ENCODE measurements around the gene GNGT2.

GRCh38 chr17:49252148-49252695 is 41.8 kb upstream of the GNGT2 start:
- TF ChIP-seq, protein P1, sequence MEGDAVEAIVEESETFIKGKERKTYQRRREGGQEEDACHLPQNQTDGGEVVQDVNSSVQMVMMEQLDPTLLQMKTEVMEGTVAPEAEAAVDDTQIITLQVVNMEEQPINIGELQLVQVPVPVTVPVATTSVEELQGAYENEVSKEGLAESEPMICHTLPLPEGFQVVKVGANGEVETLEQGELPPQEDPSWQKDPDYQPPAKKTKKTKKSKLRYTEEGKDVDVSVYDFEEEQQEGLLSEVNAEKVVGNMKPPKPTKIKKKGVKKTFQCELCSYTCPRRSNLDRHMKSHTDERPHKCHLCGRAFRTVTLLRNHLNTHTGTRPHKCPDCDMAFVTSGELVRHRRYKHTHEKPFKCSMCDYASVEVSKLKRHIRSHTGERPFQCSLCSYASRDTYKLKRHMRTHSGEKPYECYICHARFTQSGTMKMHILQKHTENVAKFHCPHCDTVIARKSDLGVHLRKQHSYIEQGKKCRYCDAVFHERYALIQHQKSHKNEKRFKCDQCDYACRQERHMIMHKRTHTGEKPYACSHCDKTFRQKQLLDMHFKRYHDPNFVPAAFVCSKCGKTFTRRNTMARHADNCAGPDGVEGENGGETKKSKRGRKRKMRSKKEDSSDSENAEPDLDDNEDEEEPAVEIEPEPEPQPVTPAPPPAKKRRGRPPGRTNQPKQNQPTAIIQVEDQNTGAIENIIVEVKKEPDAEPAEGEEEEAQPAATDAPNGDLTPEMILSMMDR (IDR thresholded peaks at IDR 0.05): no peak
- TF ChIP-seq EP300 (IDR thresholded peaks at IDR 0.05): no peak
- no peak for TF ChIP-seq POLR2AphosphoS5 (IDR thresholded peaks at IDR 0.05)
- no peak for TF ChIP-seq POLR2A (IDR thresholded peaks at IDR 0.05; ENCODE audit: low read depth)
